H1 (cell line): Measurements from ENCODE around the gene AKR1B1. TPM values are rescaled to one million over a fixed set of nuclear protein-coding genes. Genes with fewer than 3 reads are reported as not detected.

ENCODE experiments used
- CTBP2 ChIP-seq: IDR thresholded peaks from 2 replicates; pipeline ENCODE4 v1.7.0; 2011; ENCODE audit warnings: borderline replicate concordance, mild to moderate bottlenecking, moderate library complexity, mixed read lengths, low read length; ENCODE audit not compliant: insufficient read depth, insufficient read length
- KDM1A ChIP-seq: fragments of 200-600, 300-600 bp; sonication (generic); IDR thresholded peaks from 2 replicates; pipeline ENCODE4 v1.7.1; 2016; ENCODE audit warnings: mild to moderate bottlenecking, low read length, borderline replicate concordance
- SIX5 ChIP-seq: IDR thresholded peaks from 2 replicates; pipeline ENCODE4 v1.6.1; 2011; ENCODE audit warnings: mild to moderate bottlenecking, low read depth, low read length
- polyA plus RNA-seq, 7 experiments: library from polyadenylated mRNA; depleted of rRNA in 3 of 7; stranded (reverse) in 5 of 7; unstranded in 2 of 7; fragments of >200 nt in 5 of 7; fragments of 200-250 nt in 2 of 7; gene quantifications; 1 replicate in 5 of 7; 2 replicates in 1 of 7; 4 replicates in 1 of 7; pipeline versions ENCODE4 v1.2.1 to v1.2.3, GENCODE V29; 2011 to 2013; ENCODE audit warnings: missing spikeins in 2 of 7, mixed read lengths in 2 of 7
- total RNA-seq: library from RNA; stranded (reverse); fragmentation: NEBNext Ultra II Directional; extraction: Animal tissue kit (Norgen Biotek cat#: 25700); gene quantifications from 2 replicates; pipeline ENCODE4 v1.2.1, GENCODE V29; 2021

The AKR1B1 gene
- total and polyA plus RNA-seq, 2 of the 8 experiments (the other 6 are each of a cell fraction or from before 2014, with no cell fraction given) = 195 to 273 TPM

GRCh38 chr7:134461916-134462315, 3.0 kb upstream of the AKR1B1 start (continued):
- TF ChIP-seq CTBP2 (no peak), SIX5 (no peak), KDM1A (no peak)
